GM12874 (cell line): ENCODE data around the gene MYL4.

Experiments used
- TF ChIP-seq, protein P1 (sequence below): IDR thresholded peaks from 2 replicates; pipeline ENCODE4 v1.5.1; 2011; ENCODE audit warnings: low read depth, mild to moderate bottlenecking, control low read depth, low read length, moderate library complexity; ENCODE audit not compliant: insufficient read depth

The MYL4 gene

DNA sequence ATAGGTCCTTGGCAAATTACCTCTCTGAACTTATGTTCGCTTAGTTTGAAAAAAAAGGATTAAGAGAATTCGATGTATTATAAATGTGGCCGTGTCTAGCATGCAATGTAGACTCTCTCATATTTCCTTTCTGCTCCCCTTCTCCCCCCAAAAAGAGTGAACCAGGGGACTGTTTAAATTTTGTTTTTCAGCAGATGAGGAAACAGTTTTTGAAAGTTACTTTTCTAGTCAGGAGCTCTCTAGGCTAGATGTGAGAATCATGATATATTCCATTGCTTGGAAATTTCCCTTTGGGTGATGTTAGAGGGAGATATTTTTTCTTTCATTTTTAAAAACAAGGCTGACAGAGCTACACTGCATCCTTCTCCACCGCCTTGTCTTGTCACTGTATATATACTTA, 18.9 kb upstream of the MYL4 start:
- TF ChIP-seq, protein P1, sequence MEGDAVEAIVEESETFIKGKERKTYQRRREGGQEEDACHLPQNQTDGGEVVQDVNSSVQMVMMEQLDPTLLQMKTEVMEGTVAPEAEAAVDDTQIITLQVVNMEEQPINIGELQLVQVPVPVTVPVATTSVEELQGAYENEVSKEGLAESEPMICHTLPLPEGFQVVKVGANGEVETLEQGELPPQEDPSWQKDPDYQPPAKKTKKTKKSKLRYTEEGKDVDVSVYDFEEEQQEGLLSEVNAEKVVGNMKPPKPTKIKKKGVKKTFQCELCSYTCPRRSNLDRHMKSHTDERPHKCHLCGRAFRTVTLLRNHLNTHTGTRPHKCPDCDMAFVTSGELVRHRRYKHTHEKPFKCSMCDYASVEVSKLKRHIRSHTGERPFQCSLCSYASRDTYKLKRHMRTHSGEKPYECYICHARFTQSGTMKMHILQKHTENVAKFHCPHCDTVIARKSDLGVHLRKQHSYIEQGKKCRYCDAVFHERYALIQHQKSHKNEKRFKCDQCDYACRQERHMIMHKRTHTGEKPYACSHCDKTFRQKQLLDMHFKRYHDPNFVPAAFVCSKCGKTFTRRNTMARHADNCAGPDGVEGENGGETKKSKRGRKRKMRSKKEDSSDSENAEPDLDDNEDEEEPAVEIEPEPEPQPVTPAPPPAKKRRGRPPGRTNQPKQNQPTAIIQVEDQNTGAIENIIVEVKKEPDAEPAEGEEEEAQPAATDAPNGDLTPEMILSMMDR: no peak

DNA sequence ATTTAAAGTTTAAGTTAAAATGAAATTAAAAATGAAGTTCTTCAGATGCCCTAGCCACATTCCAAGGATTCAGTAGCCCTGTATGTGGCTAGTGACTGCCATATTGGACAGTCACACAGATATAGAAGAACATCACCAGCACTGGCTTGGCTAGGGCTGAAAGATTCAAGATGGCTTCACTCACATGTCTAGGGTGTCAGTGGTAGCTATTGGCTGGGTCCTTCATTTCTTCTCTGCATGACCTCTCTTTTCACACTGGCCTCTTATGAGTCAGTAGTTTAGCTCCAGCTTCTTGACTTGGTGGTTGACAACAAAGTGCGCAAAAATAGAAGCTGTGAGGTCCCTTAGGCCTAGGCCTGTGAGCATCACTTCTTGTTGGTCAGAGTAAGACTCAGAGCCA, 18.4 kb upstream of the MYL4 start:
- TF ChIP-seq, protein P1: no peak

DNA sequence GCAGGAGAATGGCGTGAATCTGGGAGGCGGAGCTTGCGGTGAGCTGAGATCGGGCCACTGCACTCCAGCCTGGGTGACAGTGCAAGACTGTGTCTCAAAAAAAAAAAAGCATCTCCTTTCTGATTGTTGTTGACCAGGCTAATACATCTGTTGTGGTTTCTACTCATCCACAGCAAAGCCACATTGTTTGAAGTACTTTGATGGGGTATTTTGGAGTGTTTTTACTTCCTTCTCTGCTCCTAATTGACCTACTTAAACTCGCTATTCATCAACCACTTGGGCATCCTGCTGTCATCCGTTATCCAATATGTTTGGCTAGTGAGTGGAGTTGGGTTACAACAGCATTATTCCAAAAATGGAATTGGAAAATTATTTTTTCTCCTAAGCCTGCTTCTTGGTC, 16.6 kb upstream of the MYL4 start:
- TF ChIP-seq, protein P1: no peak

DNA sequence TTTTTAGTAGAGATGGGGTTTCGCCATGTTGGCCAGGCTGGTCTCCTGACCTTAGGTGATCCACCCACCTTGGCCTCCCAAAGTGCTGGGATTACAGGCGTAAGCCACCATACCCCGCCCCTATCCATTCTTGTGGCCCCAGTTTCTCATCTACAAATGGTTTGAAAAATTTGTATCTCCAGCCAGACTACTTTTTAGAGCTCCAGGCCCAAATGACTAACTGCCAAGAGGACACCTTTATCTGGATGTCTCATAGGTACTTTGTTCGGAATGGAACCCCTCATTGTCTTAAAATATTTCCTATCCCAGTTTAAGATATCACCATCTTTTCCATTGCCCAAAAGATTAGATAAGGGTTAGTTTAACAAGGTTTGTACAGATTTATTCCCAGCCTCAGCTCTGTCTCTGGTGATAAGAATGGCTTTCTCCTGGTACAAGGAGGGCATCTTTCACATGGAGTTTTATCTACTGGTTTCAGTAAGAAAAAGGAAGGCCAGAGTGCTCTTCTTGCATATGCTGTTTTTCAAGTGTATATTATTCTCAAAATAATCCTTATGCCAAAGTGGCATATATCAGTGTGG, 15.1 kb upstream of the MYL4 start:
- TF ChIP-seq, protein P1: no peak

DNA sequence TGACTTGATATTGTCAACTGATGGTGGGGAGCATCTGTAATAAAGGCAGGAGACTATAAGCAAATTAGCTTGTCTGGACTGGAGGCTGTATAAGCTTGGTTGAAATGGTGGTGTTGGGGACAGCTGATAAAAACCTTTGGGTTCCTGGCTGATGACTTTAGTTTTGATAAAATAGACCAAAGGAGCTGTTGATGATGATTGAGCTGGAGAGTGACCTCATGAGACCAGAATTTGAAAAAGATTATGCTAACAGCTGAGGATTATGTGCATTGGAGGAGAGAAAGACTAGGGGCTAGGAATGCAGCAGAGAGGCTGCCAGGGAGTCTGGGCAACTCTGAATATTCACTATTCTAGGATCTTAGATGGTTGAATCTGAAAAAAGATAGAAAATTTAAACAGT, 11.3 kb upstream of the MYL4 start:
- TF ChIP-seq, protein P1: no peak

DNA sequence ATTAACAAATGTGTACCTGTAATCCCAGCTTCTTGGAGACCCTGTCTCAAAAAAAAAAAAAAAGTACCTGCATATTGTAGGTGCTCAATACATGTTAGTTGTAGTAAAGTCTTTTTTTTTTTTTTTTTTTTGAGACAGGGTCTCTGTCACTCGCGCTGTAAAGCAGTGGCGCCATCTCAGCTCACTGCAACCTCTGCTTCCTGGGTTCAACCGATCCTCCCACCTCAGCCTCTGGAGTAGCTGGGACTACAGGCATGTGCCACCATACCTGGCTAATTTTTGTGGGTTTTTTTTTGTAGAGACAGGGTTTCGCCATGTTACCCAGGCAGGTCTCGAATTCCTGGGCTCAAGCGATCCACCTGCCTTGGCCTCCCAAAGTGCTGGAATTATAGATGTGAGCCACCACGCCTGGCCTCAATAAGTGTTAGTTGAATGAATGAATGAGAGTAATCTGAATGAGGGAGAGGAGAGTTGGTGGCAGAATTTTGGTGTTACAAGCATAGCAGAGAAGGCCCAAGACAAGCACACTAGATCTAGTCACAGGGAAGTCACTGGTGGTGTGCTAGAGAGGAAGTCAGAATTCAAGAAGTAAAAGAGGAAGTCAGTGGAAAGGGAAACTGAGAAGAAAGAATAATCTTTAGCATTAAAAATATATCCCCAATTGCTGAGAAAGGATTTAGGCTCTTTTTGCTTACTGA, 9.4 kb upstream of the MYL4 start:
- TF ChIP-seq, protein P1: no peak

DNA sequence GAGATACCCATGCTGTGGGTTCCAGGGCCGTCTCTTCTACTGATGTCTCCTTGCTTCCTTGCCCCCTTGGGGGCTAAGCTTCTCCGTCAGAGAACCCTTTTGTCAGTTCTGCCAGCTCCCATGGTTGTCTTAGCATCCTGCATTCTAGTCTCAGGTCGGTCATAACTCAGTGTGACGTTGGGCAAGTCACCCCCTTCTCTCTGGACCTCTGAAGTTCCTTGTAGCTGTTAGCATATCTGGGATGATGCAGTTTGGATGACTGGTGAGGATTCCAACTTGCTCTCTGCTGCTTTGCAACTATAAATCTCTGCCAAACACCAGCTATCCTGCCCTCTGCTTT, 8.9 kb upstream of the MYL4 start:
- TF ChIP-seq, protein P1: no peak
